SU-DHL-6 (cell line): ENCODE data around the gene RIIAD1.

Experiments used
- H2AFZ ChIP-seq: fragments of 200-600 bp; sonication (generic); 2 replicates; pipeline ENCODE4 v1.6.1; 2014; ENCODE audit warnings: low read depth, mild to moderate bottlenecking, moderate library complexity, mixed read lengths, antibody characterized with exemption, low read length; ENCODE audit not compliant: severe bottlenecking
- H3F3A ChIP-seq: fragments of 200-600 bp; shearing (Covaris generic); 2 replicates; pipeline ENCODE4 v1.6.0; 2016; ENCODE audit warnings: antibody characterized with exemption, mild to moderate bottlenecking; ENCODE audit not compliant: insufficient read depth
- H3K27ac ChIP-seq: fragments of 200-600 bp; sonication (generic); 2 replicates; pipeline ENCODE4 v1.5.1; 2016; ENCODE audit warnings: low read depth, mild to moderate bottlenecking, low read length, moderate library complexity, mixed read lengths
- H3K27me3 ChIP-seq: fragments of 200-600 bp; sonication (generic), shearing (Covaris generic); 2 replicates; pipeline ENCODE4 v1.6.0; 2014; ENCODE audit warnings: mild to moderate bottlenecking, low read length
- H3K36me3 ChIP-seq: fragments of 200-600 bp; sonication (generic); 2 replicates; pipeline ENCODE4 v1.6.1; 2014; ENCODE audit warnings: mild to moderate bottlenecking, low read length, mixed read lengths
- H3K4me2 ChIP-seq: fragments of 300-600, 200-600 bp; shearing (Covaris generic), sonication (generic); 2 replicates; pipeline ENCODE4 v1.6.0; 2014; ENCODE audit warnings: low read length, low read depth, mild to moderate bottlenecking; ENCODE audit not compliant: poor library complexity, severe bottlenecking
- H3K4me3 ChIP-seq: fragments of 200-600 bp; sonication (generic); 2 replicates; pipeline ENCODE4 v1.5.1; 2014; ENCODE audit warnings: antibody characterized with exemption, low read length, mild to moderate bottlenecking, mixed read lengths; ENCODE audit not compliant: insufficient read depth, poor library complexity, severe bottlenecking
- H3K79me2 ChIP-seq: fragments of 200-600 bp; sonication (generic); 2 replicates; pipeline ENCODE4 v1.6.1; 2014; ENCODE audit warnings: mild to moderate bottlenecking, low read length, moderate library complexity; ENCODE audit not compliant: insufficient read depth
- H3K9ac ChIP-seq: fragments of 200-600 bp; sonication (generic); 2 replicates; pipeline ENCODE4 v1.7.0; 2014; ENCODE audit warnings: mild to moderate bottlenecking, low read length
- H3K9me2 ChIP-seq: fragments of 200-600 bp; sonication (generic); replicated peaks from 2 replicates; pipeline ENCODE4 v1.6.1; 2014; ENCODE audit warnings: low read length; ENCODE audit not compliant: insufficient read depth
- H3K9me3 ChIP-seq: fragments of 200-600 bp; sonication (generic); 2 replicates; pipeline ENCODE4 v1.6.1; 2014; ENCODE audit warnings: low read length, mixed read lengths; ENCODE audit not compliant: insufficient read depth
- H4K20me1 ChIP-seq: fragments of 200-600 bp; sonication (generic); 2 replicates; pipeline ENCODE4 v1.6.1; 2014; ENCODE audit warnings: low read depth, mild to moderate bottlenecking, antibody characterized with exemption, low read length, moderate library complexity, mixed read lengths
- EZH2phosphoT487 ChIP-seq: fragments of 200-600 bp; sonication (generic), shearing (Covaris generic); conservative IDR thresholded peaks from 2 replicates; pipeline ENCODE4 v1.6.1; 2018; ENCODE audit warnings: mild to moderate bottlenecking, antibody characterized with exemption, low read length, moderate library complexity, mixed read lengths
- TF ChIP-seq, protein P1 (sequence below): fragments of 200-600 bp; sonication (generic); IDR thresholded peaks from one replicate; pipeline ENCODE4 v1.5.1; 2017; ENCODE audit warnings: antibody characterized with exemption, mild to moderate bottlenecking, low read length, moderate library complexity; ENCODE audit not compliant: insufficient read depth, poor library complexity, severe bottlenecking

RIIAD1 gene

DNA sequence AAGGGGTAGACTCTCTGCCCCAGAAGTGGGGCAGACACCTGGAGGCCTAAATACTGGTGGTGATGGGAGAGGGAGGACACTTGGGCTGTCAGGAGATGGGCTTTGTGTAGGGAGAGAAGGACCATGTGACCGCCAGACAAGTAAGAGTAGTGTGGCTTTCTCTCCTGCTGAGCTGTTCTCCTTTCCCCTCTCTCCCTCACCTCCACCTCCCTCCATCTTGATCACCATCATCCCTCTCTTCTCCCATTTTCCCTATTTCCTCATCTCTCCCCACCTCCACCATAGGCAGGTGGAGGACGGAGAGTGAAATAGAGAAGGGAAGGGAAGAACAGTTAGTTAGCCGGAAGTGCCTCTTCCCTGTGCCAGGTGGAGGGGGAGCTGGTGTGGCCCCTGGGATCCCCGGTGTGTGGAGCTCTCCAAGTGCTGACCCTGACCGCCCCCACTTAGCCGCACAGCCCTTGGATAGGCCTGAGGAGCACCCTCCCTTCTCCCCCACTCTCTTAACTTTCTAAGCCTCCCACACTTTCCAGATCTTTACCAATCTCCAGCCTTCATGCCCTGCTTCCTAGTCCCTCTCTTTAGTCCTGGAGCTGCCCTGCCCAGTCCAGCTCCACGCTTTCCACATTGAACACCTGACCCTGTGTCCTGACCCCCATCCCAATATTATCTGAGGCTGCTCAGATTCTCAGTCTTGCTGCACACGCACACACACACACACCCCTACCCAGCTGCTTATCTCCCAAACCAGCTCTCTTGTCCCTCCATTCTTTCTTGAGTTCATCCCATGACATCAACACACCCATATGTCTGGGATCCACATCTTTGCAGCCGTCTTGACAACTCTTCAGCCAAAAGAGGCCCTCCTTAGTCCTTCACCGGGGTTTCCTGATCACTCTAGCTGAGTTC lies 6.2 kb upstream of the RIIAD1 start:
- no peaks in the 10 kb centered on the region for H3K36me3 ChIP-seq
- H3K27ac ChIP-seq: no peak overlapping the region
- H2AFZ ChIP-seq: no peak overlapping the region
- H3F3A ChIP-seq: no peaks in the 10 kb centered on the region
- no peaks in the 10 kb centered on the region for H3K9me3 ChIP-seq
- no peak overlapping the region for H3K4me2 ChIP-seq
- H3K9me2 ChIP-seq: no peaks in the 10 kb centered on the region
- no peak overlapping the region for H3K9ac ChIP-seq
- H3K4me3 ChIP-seq: no peak overlapping the region
- no peaks in the 10 kb centered on the region for H3K27me3 ChIP-seq
- no peaks in the 10 kb centered on the region for H3K79me2 ChIP-seq
- no peak for TF ChIP-seq EZH2phosphoT487
- TF ChIP-seq, protein P1, sequence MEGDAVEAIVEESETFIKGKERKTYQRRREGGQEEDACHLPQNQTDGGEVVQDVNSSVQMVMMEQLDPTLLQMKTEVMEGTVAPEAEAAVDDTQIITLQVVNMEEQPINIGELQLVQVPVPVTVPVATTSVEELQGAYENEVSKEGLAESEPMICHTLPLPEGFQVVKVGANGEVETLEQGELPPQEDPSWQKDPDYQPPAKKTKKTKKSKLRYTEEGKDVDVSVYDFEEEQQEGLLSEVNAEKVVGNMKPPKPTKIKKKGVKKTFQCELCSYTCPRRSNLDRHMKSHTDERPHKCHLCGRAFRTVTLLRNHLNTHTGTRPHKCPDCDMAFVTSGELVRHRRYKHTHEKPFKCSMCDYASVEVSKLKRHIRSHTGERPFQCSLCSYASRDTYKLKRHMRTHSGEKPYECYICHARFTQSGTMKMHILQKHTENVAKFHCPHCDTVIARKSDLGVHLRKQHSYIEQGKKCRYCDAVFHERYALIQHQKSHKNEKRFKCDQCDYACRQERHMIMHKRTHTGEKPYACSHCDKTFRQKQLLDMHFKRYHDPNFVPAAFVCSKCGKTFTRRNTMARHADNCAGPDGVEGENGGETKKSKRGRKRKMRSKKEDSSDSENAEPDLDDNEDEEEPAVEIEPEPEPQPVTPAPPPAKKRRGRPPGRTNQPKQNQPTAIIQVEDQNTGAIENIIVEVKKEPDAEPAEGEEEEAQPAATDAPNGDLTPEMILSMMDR: no peak
- H4K20me1 ChIP-seq: no peaks in the 10 kb centered on the region

GRCh38 chr1:151715726-151716404 lies 5.5 kb upstream of the RIIAD1 start:
- H3K79me2 ChIP-seq: no peaks in the 10 kb centered on the region
- no peak overlapping the region for H3K4me3 ChIP-seq
- no peak overlapping the region for H2AFZ ChIP-seq
- no peaks in the 10 kb centered on the region for H3K36me3 ChIP-seq
- no peak overlapping the region for H3K27ac ChIP-seq
- no peak for TF ChIP-seq EZH2phosphoT487
- TF ChIP-seq, protein P1: no peak
- no peak overlapping the region for H3K9ac ChIP-seq
- no peaks in the 10 kb centered on the region for H3F3A ChIP-seq
- H4K20me1 ChIP-seq: no peaks in the 10 kb centered on the region
- H3K27me3 ChIP-seq: no peaks in the 10 kb centered on the region
- H3K9me3 ChIP-seq: no peaks in the 10 kb centered on the region
- no peaks in the 10 kb centered on the region for H3K9me2 ChIP-seq
- no peak overlapping the region for H3K4me2 ChIP-seq

GRCh38 chr1:151716405-151716762 lies 4.9 kb upstream of the RIIAD1 start:
- no peaks in the 10 kb centered on the region for H3K27me3 ChIP-seq

More at GRCh38 chr1:151716405-151716762, 4.9 kb upstream of the RIIAD1 start:
- Histone ChIP-seq H3K9me3 (no peaks in the 10 kb centered on the region), H3K4me2 (no peak overlapping the region), H3K9me2 (no peaks in the 10 kb centered on the region), H3K27ac (no peak overlapping the region), H2AFZ (no peak overlapping the region), H3K4me3 (no peak overlapping the region), H3K79me2 (no peaks in the 10 kb centered on the region), H4K20me1 (no peaks in the 10 kb centered on the region), H3K9ac (no peak overlapping the region), H3F3A (no peaks in the 10 kb centered on the region), H3K36me3 (no peaks in the 10 kb centered on the region)
- no peak for TF ChIP-seq EZH2phosphoT487
- TF ChIP-seq, protein P1: no peak
